ENCODE results near the gene SLC25A45. TPM values are rescaled to one million over a fixed set of nuclear protein-coding genes. Genes with fewer than 3 reads are reported as not detected.

Gene SLC25A45
- total RNA-seq, 1 experiment from 2014 or later, result 1.1 TPM

GRCh38 chr11:65353900-65354264, 28.6 kb downstream of the SLC25A45 start:
- no peak overlapping the region for H4K91ac ChIP-seq (ENCODE audit: insufficient read length, low read depth, low read length)
- no peak overlapping the region for H2BK20ac ChIP-seq (ENCODE audit: low read depth, low read length, poor library complexity, severe bottlenecking)
- H3T11ph ChIP-seq (ENCODE audit: low read length), result no peak overlapping the region
- H2BK12ac ChIP-seq (ENCODE audit: insufficient read length, low read depth, low read length), result no peak overlapping the region
- H2BK120ac ChIP-seq (ENCODE audit: low read depth, low read length, poor library complexity, severe bottlenecking), result no peak overlapping the region
- Mint-ChIP-seq H3K36me3 (ENCODE audit: insufficient read depth in 1 of 3, low read depth in 3 of 3) (peaks cover 10 to 37% (median 32%) of the 10 kb centered on the region in 3 experiments; a peak in 6 of 7 replicates), H3K27ac (peak overlapping the region in 1 of 3 experiments; percentile 54; a peak in 3 of 7 replicates), H3K27me3 (ENCODE audit: low read depth) (peaks cover 31% of the 10 kb centered on the region), H3K4me1 (peaks cover 10 to 12% of the 10 kb centered on the region in 2 experiments), H3K9me3 (no peaks in the 10 kb centered on the region; a peak in 1 of 5 replicates), H3K4me3 (peak overlapping the region; percentile 58 to 75)
- no peak overlapping the region for H2BK5ac ChIP-seq (ENCODE audit: insufficient read length, low read length)
- H2AK5ac ChIP-seq (ENCODE audit: insufficient read length, low read length), result no peak overlapping the region
- no peaks in the 10 kb centered on the region for H3K79me1 ChIP-seq (ENCODE audit: insufficient read depth, low read depth, low read length, poor library complexity, severe bottlenecking)
- H4K5ac ChIP-seq (ENCODE audit: insufficient read length, low read depth, low read length), result no peak overlapping the region
- no peak overlapping the region for H2AFZ ChIP-seq (ENCODE audit: low read length)
- H2BK15ac ChIP-seq (ENCODE audit: low read depth, low read length), result no peak overlapping the region
- no peak overlapping the region for H3K18ac ChIP-seq (ENCODE audit: insufficient read length, low read depth, low read length)
- H3K4ac ChIP-seq (ENCODE audit: low read depth, low read length), result no peak overlapping the region
- peaks cover 18% of the 10 kb centered on the region for H3K23me2 ChIP-seq (ENCODE audit: insufficient read length, low read depth, low read length, poor library complexity, severe bottlenecking)
- H4K20me1 ChIP-seq (ENCODE audit: control insufficient read depth, insufficient read depth, insufficient read length), result no peaks in the 10 kb centered on the region
- peak overlapping the region; percentile 80 for H3K4me2 ChIP-seq (ENCODE audit: insufficient read depth, insufficient read length, low read length)
- H3K9me3 ChIP-seq (ENCODE audit: control insufficient read depth, low read depth, low read length), result no peaks in the 10 kb centered on the region
- no peak overlapping the region for H3K23ac ChIP-seq (ENCODE audit: insufficient read length, low read depth, low read length)
- H3K4me1 ChIP-seq (ENCODE audit: insufficient read depth, low read length), result no peaks in the 10 kb centered on the region
- H3K14ac ChIP-seq (ENCODE audit: insufficient read depth, low read length), result no peak overlapping the region
- no peak for TF ChIP-seq CTCF (conservative IDR thresholded peaks at IDR 0.05)
- no peak overlapping the region for H3K56ac ChIP-seq (ENCODE audit: insufficient read length, low read depth, low read length)
- no peaks in the 10 kb centered on the region for H3K79me2 ChIP-seq (ENCODE audit: insufficient read depth, low read length)
- peaks cover 2% of the 10 kb centered on the region; the same call in 1 of the 2 replicates for H3K27me3 ChIP-seq (ENCODE audit: insufficient read depth, low read length)
- peak overlapping the region; percentile 42 for H3K9ac ChIP-seq (ENCODE audit: extremely low read depth, insufficient read length, low read length)
- H3K27ac ChIP-seq (ENCODE audit: insufficient read length, low read depth, low read length), result no peak overlapping the region
- whole genome bisulfite sequencing (ENCODE audit: extremely low coverage, insufficient read length, low lambda C conversion rate), result no CpG with 5 or more reads among the region's 16 CpGs
- H4K8ac ChIP-seq (replicated peaks; ENCODE audit: insufficient read length, low read depth, low read length), result no peak overlapping the region
- DNase-seq, result peak; percentile 56

Measured in H9 (cell line).